Transverse colon (tissue), 3 donors: Measurements from ENCODE around the gene CBL.

Source experiments
- CTCF ChIP-seq, 5 experiments: fragments of 200-600 bp in 3 of 5; fragments of 450-650 bp in 2 of 5; sonication (generic) in 3 of 5; IDR thresholded peaks; 1 replicate in 2 of 5; 2 replicates in 3 of 5; pipeline ENCODE4 v1.5.1; 2016 to 2017; ENCODE audit warnings: antibody characterized with exemption in 5 of 5, inconsistent platforms in 3 of 5, mild to moderate bottlenecking in 2 of 5, moderate library complexity in 1 of 5
- EP300 ChIP-seq: sonication (generic); formaldehyde crosslinking; IDR thresholded peaks from one replicate; pipeline ENCODE4 v1.6.1; 2017; ENCODE audit warnings: antibody characterized with exemption, low read depth
- POLR2A ChIP-seq: fragments of 450-650 bp; IDR thresholded peaks from one replicate; pipeline ENCODE4 v1.6.1; 2016; ENCODE audit warnings: antibody characterized with exemption, mild to moderate bottlenecking, moderate library complexity

- TF ChIP-seq CTCF (IDR thresholded peaks at IDR 0.05) (no peak), EP300 (no peak), POLR2A (no peak)
Measured at GRCh38 chr11:119207415-119207960, 1.3 kb downstream of the CBL start.
